Measurements from ENCODE around the gene NR2F6.

- no peak for TF ChIP-seq ZNF274 (IDR thresholded peaks at IDR 0.05; ENCODE audit: low read depth, low read length)
- no peak for TF ChIP-seq YY1 (IDR thresholded peaks at IDR 0.05; ENCODE audit: insufficient read depth, insufficient read length)
These were observed 53.0 kb downstream of the NR2F6 start for GRCh38 chr19:17192751-17193150.

Measured in NT2/D1 (cell line).